Stimulated activated CD8-positive, alpha-beta memory T cell treated with anti-CD3 and anti-CD28 coated beads, Interleukin-2, amount 100 ng/mL, for 48 hours (primary cell): Measurements from ENCODE around the gene AP2A2.

Experiments
- DNase-seq, 2 donors: peaks; one replicate each; pipeline ENCODE4 v3.0.0-alpha.2; 2020; ENCODE audit warnings: low read depth in 2 of 2

Gene AP2A2

GRCh38 chr11:1029654-1030053 is 104.0 kb downstream of the AP2A2 start:
- no peak for DNase-seq

DNA sequence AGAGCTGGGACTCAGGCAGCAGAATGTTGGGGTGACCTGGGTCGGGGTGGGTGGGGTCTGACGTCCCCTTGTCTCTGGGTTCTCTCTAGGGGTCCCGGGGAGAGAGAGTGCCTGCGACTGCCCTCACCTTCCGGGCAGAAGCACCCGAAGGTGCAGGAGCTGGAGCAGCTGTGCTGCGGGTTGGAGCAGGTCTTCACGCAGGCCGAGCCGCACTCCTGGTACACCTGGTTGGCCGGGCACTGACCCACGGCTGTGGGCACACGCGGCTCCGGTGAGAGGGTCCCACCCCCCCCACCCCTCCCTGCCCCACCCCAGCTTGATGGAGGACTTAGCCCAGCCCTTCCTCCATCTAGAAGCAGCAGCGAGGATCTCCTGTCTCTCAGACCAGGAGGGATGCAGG is 104.4 kb downstream of the AP2A2 start:
- DNase-seq = no peak

- no peak for DNase-seq
Observed at GRCh38 chr11:1030556-1030955, 104.9 kb downstream of the AP2A2 start.

GRCh38 chr11:1031121-1031899 is 105.6 kb downstream of the AP2A2 start:
- no peak for DNase-seq

GRCh38 chr11:1032310-1032891 is 106.7 kb downstream of the AP2A2 start:
- DNase-seq = no peak

- DNase-seq = no peak
Observed at GRCh38 chr11:1033016-1033798, 107.5 kb downstream of the AP2A2 start.

DNA sequence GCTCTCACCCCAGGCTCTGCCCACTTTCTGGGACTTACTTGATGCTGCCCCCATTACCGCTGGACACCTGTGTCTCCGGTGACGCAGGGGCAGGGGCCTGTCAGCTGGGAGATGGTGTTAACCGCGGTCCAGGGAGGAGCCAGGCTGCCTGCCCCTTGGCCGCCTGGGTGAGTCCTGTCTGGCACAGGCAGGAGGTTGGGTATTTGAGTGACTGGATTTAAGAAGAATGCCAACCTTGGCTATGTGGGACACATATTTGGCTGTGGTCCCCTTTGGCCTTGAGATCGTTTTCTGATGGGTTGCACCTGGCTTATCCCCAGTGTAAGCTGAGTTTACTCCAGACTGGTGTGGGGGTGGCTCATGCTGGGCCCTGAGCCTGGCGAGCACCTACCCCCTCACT is 108.3 kb downstream of the AP2A2 start:
- no peak for DNase-seq

DNA sequence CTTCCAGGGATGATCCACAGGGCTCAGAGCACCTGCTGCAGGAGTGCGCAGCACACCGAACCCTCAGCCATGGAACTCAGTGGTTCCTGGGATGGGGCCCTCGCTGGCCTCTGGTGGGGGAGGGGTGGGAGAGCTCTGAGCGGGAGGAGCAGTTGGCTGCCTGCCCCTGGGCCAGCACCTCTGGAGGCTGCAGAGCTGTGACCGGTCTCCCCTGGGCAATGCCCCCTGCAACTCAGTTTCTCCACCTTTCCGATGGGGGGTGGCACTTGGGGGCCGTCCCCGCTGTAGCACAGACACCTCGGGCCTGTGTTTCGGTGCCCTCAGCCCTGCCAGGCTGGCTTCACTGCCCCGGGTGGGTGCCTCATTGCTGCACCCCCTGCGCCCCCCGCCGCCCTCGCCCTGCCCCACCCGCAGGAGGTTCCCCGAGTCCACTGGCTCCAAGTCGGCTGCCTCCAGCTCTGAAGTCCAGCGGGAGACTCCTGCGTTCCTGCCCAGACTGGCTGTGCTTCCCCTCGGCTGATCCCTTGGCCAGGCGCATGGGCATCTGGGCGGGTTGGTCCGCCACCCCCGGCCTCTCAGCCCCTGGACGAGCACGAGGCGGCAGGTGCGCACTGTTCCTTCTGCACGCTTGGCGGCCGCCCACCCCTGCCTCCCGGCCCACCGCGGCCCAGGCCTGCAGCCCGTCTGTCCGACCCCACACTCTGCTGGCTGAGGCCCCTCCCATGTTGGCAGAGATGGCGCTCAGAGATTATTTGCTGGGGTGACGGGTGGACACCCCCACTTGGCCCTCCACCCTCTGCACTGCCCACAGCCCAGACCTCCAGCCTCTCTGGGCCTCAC is 109.0 kb downstream of the AP2A2 start:
- DNase-seq = no peak

GRCh38 chr11:1035577-1036283 is 110.1 kb downstream of the AP2A2 start:
- no peak for DNase-seq

DNA sequence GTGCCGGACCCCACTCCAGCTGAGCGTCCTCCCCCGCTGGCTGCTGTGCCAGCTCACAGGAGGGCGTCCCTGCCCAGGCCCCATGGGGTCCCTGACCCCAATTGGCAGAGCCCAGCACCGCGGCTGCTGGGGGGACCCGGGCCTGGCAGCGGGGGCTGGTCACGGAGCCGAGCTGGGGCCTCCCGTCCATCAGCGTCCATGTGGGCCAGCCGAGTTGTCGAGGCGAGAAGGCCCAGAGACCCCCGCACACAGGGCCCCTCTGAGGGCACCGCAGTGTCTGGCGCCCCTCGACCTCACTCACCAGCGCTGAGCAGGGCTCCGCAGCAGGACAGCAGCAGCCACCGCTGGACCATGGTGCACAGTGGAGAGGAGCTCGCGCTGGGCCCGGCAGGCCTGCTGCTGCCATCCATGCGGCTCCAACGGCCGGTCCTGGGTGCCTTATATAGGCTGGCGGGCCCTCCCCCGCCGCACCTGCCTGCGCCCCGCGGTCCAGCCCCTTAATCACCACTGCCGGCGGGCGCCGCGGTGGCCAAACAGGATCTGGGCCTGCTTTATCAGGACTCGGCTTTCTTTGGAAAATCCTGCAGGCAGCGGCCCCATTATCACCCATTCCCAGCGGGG is 110.7 kb downstream of the AP2A2 start, which contains the start of gene MUC6:
MUC6 (minus strand) TSS at position 416 of the 621 bp plus-strand sequence; CDS start at position 353, 63 bp downstream.
- DNase-seq = no peak

- no peak for DNase-seq
Observed at GRCh38 chr11:1036931-1037330, 111.3 kb downstream of the AP2A2 start.

DNA sequence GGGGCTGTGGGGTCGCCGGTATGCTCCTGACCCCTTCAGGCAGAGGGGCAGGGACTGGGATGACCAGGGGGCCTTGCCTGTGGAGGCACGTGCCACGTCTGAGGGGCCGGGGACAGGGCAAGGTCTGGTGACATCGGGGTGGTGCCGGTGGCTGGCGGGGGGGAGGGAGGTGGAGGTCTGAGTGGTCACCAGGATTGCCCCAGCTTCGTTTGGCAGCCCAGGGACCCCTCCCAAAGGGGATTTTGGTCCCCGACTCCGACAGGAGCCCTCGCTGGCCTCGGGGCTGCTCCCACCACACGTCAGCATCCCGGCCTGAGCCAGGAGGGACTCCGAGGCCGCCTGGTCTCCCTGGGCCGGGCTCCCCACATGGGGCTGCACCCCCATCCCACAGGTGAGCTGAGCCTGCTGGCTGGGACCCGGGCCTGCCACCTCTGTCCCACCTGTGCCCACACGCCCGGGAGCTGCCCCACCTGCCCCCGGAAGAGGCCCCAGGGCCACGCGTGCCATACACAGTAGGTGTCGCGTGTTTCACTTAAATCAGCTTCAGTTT is 111.9 kb downstream of the AP2A2 start:
- no peak for DNase-seq

GRCh38 chr11:1038361-1038760 is 112.7 kb downstream of the AP2A2 start:
- no peak for DNase-seq

- DNase-seq = no peak
Observed at GRCh38 chr11:1038921-1039320, 113.3 kb downstream of the AP2A2 start.

GRCh38 chr11:1039481-1040427 is 114.1 kb downstream of the AP2A2 start:
- no peak for DNase-seq

GRCh38 chr11:1040428-1041148 is 114.9 kb downstream of the AP2A2 start:
- DNase-seq = no peak

GRCh38 chr11:1041149-1041467 is 115.4 kb downstream of the AP2A2 start:
- no peak for DNase-seq

DNA sequence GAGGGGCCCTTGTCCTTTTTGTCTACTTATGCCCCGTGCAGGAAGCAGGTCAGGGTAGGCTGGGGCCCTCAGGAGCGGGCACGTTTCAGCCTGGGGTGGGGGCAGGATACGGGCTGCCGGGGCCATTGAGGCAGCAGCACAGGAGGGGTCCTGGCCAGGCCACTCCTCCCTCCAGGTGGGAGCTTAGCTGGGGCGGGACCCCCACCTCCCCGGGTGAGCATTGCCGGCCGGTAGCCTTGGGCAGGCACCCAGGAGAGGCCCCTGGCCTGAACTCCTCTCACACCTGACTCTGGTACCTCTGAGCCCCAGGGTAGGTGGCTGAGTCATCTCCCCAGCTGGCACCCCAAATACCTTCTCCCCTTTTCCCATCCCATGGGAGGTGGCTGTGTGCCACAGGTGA is 115.8 kb downstream of the AP2A2 start:
- DNase-seq = no peak
